Common myeloid progenitor, CD34-positive (primary cell): Measurements from ENCODE around the gene RBM23. TPM values are rescaled to one million over a fixed set of nuclear protein-coding genes. Genes with fewer than 3 reads are reported as not detected.
"Not testable (repeated sequence)": the region's sequence is repeated elsewhere in the genome, so short reads cannot be mapped to it uniquely, and the experiment has no call there.

Experiments
- CTCF ChIA-PET: fragments of 350-600 bp; sonication (Branson Sonifier 250); formaldehyde crosslinking; loops from one replicate; lab custom pipeline; 2021; ENCODE audit warnings: antibody characterized with exemption; lab: Charles Lee
- POLR2A ChIA-PET: fragments of 350-600 bp; sonication (Branson Sonifier 250); formaldehyde crosslinking; loops from one replicate; lab custom pipeline; 2021; ENCODE audit warnings: antibody characterized with exemption; lab: Charles Lee
- DNase-seq, 3 donors: peaks; one replicate each; pipeline versions ENCODE4 v3.0.0 to v3.0.0-alpha.2; 2013
- H3K27ac ChIP-seq, 2 experiments: 1 replicate in 1 of 2; 2 replicates in 1 of 2; pipeline ENCODE4 v1.7.0; 2013; ENCODE audit warnings: inconsistent platforms in 2 of 2, low read length in 2 of 2, mild to moderate bottlenecking in 2 of 2, low read depth in 1 of 2, moderate library complexity in 1 of 2; ENCODE audit not compliant: severe bottlenecking in 2 of 2, insufficient read depth in 1 of 2, poor library complexity in 1 of 2
- H3K27me3 ChIP-seq, 5 experiments: replicated peaks in 2 of 5; 1 replicate in 3 of 5; 2 replicates in 2 of 5; pipeline versions ENCODE4 v1.6.1 to v1.7.0; 2013; ENCODE audit warnings: low read length in 4 of 5, mild to moderate bottlenecking in 2 of 5, moderate library complexity in 2 of 5, inconsistent platforms in 1 of 5; ENCODE audit not compliant: insufficient read depth in 5 of 5, control insufficient read depth in 4 of 5
- H3K36me3 ChIP-seq, 4 experiments: 1 replicate in 2 of 4; 2 replicates in 2 of 4; pipeline versions ENCODE4 v1.6.1 to v1.7.0; 2013; ENCODE audit warnings: low read length in 3 of 4, control low read depth in 1 of 4, mild to moderate bottlenecking in 1 of 4; ENCODE audit not compliant: control insufficient read depth in 4 of 4, insufficient read depth in 4 of 4
- H3K4me1 ChIP-seq, 4 experiments: 1 replicate in 3 of 4; 2 replicates in 1 of 4; pipeline versions ENCODE4 v1.6.1 to v1.7.1; 2013; ENCODE audit warnings: low read length in 3 of 4, mild to moderate bottlenecking in 3 of 4, control low read depth in 1 of 4, inconsistent platforms in 1 of 4, moderate library complexity in 1 of 4; ENCODE audit not compliant: control insufficient read depth in 4 of 4, insufficient read depth in 4 of 4; ENCODE audit errors: control extremely low read depth in 1 of 4
- H3K4me3 ChIP-seq, 7 experiments: 1 replicate in 4 of 7; 2 replicates in 3 of 7; pipeline versions ENCODE4 v1.5.1 to v1.7.0; 2013; ENCODE audit warnings: mild to moderate bottlenecking in 7 of 7, low read length in 6 of 7, moderate library complexity in 6 of 7, inconsistent platforms in 2 of 7, low read depth in 2 of 7, control low read depth in 1 of 7; ENCODE audit not compliant: insufficient read depth in 4 of 7, control insufficient read depth in 1 of 7; ENCODE audit errors: extremely low read depth in 1 of 7
- H3K9me3 ChIP-seq, 5 experiments: 1 replicate in 4 of 5; 2 replicates in 1 of 5; pipeline versions ENCODE4 v1.6.1 to v1.7.1; 2013; ENCODE audit warnings: low read length in 4 of 5, mild to moderate bottlenecking in 2 of 5, inconsistent platforms in 1 of 5, low read depth in 1 of 5, moderate library complexity in 1 of 5; ENCODE audit not compliant: control insufficient read depth in 4 of 5, insufficient read depth in 2 of 5; ENCODE audit errors: control extremely low read depth in 1 of 5
- WGBS: methylation state at CpG from one replicate; pipeline ENCODE4 v1.1.5; 2013; ENCODE audit not compliant: insufficient coverage; 5-methylcytosine and 5-hydroxymethylcytosine counted together
- polyA plus RNA-seq: library from polyadenylated mRNA; unstranded; fragments of 120-200 nt; gene quantifications from one replicate; pipeline ENCODE4 v1.2.1, GENCODE V29; 2013

RBM23 gene
- polyA plus RNA-seq: 34.1 TPM

- WGBS: under 1% methylated on average over 41 of the region's 46 CpGs
- Histone ChIP-seq H3K36me3 (peaks cover 13 to 47% (median 34%) of the 10 kb centered on the region in 4 experiments), H3K27ac (peak within 1 kb of the TSS; percentile 100), H3K4me1 (peaks cover 7 to 29% (median 19%) of the 10 kb centered on the region in 4 experiments), H3K4me3 (peak within 1 kb of the TSS; percentile 69 to 98 (median 90)), H3K9me3 (no peaks in the 10 kb centered on the region), H3K27me3 (no peaks in the 10 kb centered on the region)
- ChIA-PET POLR2A (interaction anchor here (0.6 to 2.8 kb wide), 3 partner anchors 9 to 30 kb away, joined by 4 to 14 read pairs (median 8); partner anchors contain the start of gene PRMT5), CTCF (interaction anchor here (0.6 to 3.3 kb wide), 7 partner anchors 8 to 96 kb away, joined by 3 to 28 read pairs (median 4); partner anchors contain the start of gene PRMT5)
- DNase-seq: peak; percentile 100
Measured at GRCh38 chr14:22918804-22919600, at the start of gene RBM23. RBM23 (minus strand) TSS chr14:22919149.

- ChIA-PET CTCF (interaction anchor here (0.7 to 16.1 kb wide), 4 partner anchors 17 to 90 kb away, joined by 3 to 319 read pairs (median 4); partner anchors contain the start of genes AJUBA and PRMT5), POLR2A (interaction anchor here (0.6 kb wide), 1 partner anchor 11 kb away, joined by 3 read pairs; no protein-coding TSS in a partner anchor)
- Histone ChIP-seq H3K36me3 (no peaks in the 10 kb centered on the region), H3K4me1 (no peaks in the 10 kb centered on the region), H3K27me3 (no peaks in the 10 kb centered on the region), H3K9me3 (no peaks in the 10 kb centered on the region), H3K4me3 (no peak overlapping the region), H3K27ac (no peak overlapping the region)
- DNase-seq: no peak
- WGBS: 100% methylated on average over 3 of the region's 4 CpGs
Measured at GRCh38 chr14:22966783-22967269, 47.9 kb upstream of the RBM23 start.

GRCh38 chr14:22965916-22966782 lies 47.2 kb upstream of the RBM23 start:
- H3K4me1 ChIP-seq, DNase-seq, H3K4me3 ChIP-seq, H3K36me3 ChIP-seq, H3K9me3 ChIP-seq, H3K27ac ChIP-seq, H3K27me3 ChIP-seq: not testable (repeated sequence)
- 100% methylated on average over 6 of the region's 15 CpGs for WGBS
- CTCF ChIA-PET: interaction anchor here (0.7 to 16.1 kb wide), 4 partner anchors 13 to 90 kb away, joined by 3 to 319 read pairs (median 3); partner anchors contain the start of gene AJUBA
- POLR2A ChIA-PET: interaction anchor here (0.6 kb wide), 1 partner anchor 11 kb away, joined by 3 read pairs; no protein-coding TSS in a partner anchor

- Histone ChIP-seq H3K9me3 (no peaks in the 10 kb centered on the region), H3K27me3 (no peaks in the 10 kb centered on the region), H3K4me3 (no peak overlapping the region), H3K4me1 (peaks cover 0 to 4% (median 2%) of the 10 kb centered on the region in 4 experiments), H3K36me3 (no peaks in the 10 kb centered on the region), H3K27ac (no peak overlapping the region)
- ChIA-PET CTCF (interaction anchor here (0.6 to 4.1 kb wide), 9 partner anchors 11 to 97 kb away, joined by 3 to 26 read pairs (median 3); no protein-coding TSS in a partner anchor), POLR2A (interaction anchor here (0.6 kb wide), 1 partner anchor 45 kb away, joined by 3 read pairs; no protein-coding TSS in a partner anchor)
- 100% methylated on average over 4 of the region's 6 CpGs for WGBS
- no peak for DNase-seq
Measured at GRCh38 chr14:22962061-22962676, 43.2 kb upstream of the RBM23 start.

- Histone ChIP-seq H3K27ac (peak overlapping the region; percentile 33 to 85), H3K36me3 (peaks cover 3 to 12% (median 7%) of the 10 kb centered on the region in 4 experiments), H3K27me3 (no peaks in the 10 kb centered on the region), H3K9me3 (no peaks in the 10 kb centered on the region), H3K4me1 (peaks cover 3 to 24% (median 14%) of the 10 kb centered on the region in 4 experiments), H3K4me3 (peak overlapping the region; percentile 73 to 95 (median 84))
- ChIA-PET POLR2A (interaction anchor here (0.6 to 1.5 kb wide), 4 partner anchors 9 to 26 kb away, joined by 3 to 7 read pairs (median 4); partner anchors contain the start of gene PRMT5), CTCF (interaction anchor here (0.9 to 9.2 kb wide), 10 partner anchors 10 to 132 kb away, joined by 3 to 83 read pairs (median 6); no protein-coding TSS in a partner anchor)
- WGBS: 12% methylated on average over 11 of the region's 19 CpGs
- DNase-seq: peak in 2 of 3 donors; percentile 5 to 13
Measured at GRCh38 chr14:22955702-22956569, 37.0 kb upstream of the RBM23 start.
